RPMI7951 (cell line): ENCODE measurements around the gene ANXA5. TPM values are rescaled to one million over a fixed set of nuclear protein-coding genes. Genes with fewer than 3 reads are reported as not detected.
A peak's percentile ranks its signal among the peaks of the same experiment; 100 is the strongest.

Source experiments
- DNase-seq: peaks from one replicate; pipeline ENCODE4 v3.0.0-alpha.2; 2012; ENCODE audit warnings: low read depth
- total RNA-seq: library from RNA; depleted of rRNA; stranded (reverse); fragments of >200 nt; shearing (Covaris generic); gene quantifications from 2 replicates; pipeline ENCODE4 v1.2.3, GENCODE V29; 2014

The ANXA5 gene
- total RNA-seq, 1 experiment from 2014 or later: 478 TPM

DNA sequence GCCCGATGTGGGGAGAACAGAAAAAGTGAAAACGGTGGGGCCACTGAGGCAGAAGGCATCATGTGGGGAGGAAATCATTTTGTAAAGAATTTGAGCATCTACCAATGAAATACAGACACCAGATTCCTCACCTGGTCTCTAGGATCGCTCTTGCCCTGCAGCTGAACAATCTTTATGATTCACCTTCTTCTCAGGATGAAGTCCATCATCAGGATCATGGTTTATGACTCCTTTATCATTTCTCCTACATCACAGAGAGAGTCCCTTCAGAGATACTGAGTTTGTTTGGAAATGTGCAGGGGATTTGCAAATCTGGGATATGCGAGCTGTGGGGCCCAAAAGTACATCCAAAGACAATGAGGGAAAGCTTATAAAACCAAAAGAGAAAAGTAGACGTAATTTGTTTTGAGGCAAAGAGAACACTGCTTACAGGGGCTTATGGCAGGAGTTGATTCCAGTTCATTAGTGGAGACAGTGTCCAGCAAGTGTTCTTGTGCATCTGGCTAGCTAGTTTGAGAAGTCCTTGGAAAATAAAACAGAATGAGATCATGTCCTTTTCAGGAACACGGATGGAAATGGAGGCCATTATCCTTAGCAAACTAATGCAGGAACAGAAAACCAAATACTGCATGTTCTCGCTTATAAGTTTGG lies 15.3 kb upstream of the ANXA5 start:
- DNase-seq: no peak

DNA sequence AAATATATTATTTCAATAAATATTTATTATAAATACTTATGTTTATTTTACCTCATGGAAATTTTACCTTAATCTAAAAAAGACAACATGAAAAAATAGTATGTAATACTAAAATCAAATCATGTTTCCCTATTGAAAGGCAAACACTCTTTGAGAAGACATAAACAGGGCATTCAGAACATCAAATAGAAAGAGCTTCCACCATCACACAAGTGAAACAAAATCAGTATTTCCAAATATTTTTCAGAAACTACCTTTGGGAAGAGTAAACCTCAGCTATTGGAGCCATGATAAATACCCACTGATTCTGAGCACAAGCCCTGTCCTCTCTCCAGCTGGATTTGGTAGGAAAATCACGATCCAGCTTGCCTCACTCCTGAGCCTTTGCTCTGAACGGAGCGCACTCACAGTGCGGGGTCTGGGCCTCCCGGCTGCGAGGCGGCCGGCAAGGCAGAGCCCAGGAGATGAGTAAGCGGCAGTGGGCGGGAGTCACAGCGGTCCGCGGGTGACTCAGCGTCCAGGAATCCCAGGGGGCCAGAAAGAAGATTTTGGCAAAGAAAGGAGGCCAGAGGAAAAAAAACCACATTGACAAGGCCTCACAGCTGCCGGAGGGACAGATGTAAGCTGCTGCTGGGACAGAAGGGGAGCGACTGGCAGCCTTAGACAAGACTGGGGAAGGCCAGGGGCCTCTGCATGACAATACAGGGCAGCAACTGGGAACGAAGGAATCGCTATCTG lies 14.7 kb upstream of the ANXA5 start:
- peak; percentile 97 for DNase-seq

DNA sequence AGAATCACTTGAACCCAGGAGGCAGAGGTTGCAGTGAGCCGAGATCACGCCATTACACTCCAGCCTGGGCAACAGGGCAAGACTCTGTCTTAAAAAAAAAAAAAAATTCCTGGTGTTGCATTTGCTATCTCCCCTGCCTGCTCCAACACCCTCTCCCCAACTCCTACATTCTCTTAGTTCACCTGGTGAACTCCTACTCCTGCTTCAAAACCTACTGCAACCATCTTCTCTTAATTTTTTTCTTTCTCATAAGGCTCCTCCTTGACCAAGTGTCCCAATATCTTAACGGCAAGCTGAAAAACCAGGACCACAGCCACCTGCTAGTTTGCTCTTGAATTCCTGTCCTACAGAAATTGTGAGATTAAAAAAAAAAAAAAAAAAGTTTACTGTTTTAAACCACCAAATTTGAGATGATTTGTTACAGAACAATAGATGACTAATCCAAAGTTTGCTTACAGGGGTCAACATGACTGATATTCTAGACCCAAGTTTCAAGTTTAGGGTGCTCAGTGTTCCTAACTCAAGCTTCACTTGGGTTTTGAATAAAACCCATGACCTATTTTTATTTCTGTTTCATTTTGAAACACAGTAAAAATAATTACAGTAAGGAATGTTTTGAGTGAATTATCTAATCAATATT lies 13.1 kb upstream of the ANXA5 start:
- DNase-seq: no peak

DNA sequence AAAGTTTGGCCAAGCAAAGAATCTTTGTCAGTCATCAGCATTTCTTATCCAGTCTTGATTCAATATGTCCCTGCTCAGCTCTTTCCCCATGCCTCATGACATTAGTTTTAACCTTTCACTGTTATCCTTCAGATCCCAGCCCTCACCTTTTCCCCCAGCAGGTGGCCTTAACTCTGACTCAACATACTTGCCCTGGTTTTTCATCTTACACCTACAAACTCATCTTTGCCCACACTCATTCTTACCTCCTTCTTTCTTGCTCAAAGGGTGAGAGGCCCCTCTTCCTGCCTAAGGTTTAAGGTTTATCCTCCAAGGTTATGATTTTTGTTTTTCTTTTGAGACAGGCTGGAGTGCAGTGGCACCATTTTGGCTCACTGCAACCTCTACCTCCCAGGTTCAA lies 10.6 kb upstream of the ANXA5 start:
- DNase-seq: no peak

DNA sequence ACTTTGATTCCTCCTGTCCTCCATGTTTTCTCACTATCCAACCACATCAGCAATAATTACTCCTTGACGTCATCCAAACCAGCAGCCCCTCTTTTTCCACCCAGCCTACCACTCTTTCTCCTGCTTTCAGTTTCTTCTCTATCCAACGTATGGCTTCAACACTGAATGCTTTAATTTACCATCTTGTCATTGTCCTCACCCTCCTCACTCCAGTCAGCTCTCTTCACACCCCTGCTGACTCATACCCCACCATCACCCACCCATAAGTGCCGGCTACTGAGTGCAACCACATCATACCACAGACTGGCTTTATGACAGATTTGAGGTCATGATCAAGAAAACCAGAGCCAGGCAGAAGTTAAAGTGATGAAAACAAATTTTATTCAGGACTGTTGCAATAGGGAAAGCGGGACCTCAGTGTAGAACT lies 9.8 kb upstream of the ANXA5 start:
- DNase-seq: peak; percentile 88

DNA sequence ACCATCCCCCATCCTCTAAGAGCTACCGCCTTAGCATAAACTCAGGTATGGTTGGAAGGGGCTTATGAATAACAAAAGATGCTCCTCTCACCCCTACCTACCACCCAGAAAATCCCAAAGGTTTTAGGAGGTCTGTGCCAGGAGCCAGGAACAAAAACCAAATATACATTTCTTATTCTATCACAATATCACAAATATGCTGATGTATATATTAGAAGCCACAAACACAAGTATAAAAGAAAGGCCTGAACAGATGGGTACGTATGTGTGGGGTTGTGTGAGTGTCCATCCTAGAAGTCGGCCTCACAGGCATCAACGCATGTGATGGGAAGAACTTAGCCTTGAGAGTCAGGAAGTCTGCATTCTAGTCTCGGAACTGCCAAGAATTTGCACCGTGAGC lies 8.7 kb upstream of the ANXA5 start:
- DNase-seq: no peak

DNA sequence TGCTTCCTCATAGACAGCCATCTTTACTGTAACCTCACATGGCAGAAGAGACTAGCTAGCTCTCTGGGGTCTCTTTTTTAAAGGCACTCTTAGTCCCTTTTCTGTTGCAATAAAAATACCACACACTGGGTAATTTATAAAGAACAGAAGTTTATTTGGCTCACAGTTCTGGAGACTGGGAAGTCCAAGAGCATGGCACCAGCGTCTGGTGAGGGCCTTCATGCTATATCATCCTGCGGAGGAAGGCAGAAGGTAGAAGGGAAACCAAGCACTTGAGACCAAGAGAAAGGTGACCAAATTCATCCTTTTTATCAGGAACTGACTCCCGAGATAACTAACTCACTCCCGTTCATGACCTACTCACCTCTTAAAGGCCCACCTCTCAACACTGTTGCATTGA lies 5.4 kb upstream of the ANXA5 start:
- DNase-seq: no peak

DNA sequence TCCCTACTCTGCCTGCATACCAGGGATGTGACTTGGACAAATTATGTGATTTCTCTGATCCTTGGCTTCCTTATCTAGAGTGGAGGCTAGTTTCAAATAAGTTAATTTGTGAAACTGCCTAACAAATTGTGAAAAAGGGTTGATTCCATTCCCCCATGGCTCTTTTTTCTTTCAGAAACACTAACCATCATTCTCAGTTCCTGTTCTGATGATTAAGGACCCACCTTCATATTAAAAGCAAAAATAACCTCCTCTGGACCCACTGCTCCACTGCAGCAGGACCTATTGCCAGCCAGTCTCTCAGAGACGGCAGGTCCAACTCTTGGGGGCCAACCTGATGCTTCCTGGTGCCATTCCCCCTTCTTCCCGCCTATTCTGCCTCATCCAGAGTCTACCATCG lies 4.5 kb upstream of the ANXA5 start:
- DNase-seq: no peak

DNA sequence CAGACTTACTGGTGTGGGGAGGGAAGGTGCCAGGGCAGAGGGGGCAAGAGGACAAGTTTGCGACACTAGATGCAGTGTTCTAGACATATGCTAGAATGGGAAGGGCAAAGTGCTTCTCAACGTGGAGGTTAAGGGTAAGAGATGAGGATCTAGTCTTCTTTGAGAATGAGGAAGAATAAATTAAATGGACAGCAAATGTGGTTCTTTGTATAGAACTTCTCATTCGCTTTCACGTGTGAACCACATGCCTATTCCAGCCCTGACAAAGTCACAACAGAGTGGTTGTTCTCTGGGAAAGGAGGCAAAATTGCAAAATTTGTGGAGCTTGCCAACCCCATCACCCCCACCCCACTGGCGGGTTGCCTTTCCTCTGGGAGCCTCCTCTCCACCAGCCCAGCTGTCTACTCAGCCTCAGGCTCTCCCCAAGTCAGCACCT lies 1.5 kb upstream of the ANXA5 start:
- peak; percentile 38 for DNase-seq

DNA sequence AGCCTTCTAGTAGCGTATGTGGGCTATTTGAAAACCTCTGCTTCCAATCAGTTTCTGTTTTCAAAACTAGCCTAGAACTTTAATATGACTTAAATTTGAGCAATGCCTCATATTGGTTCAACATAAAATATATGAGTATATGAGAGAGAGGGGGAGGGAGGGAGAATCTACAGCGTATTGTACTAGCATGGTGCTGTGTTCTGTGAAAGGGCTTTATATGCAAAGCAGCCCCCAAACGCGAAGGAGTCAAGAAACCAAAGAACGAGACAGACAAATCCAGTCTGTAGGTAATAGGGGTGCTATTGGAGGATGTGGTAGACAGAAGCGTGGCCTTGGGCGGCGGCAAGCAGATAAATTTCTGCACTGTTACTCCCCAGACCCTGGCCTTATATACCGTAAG lies 784 bp upstream of the ANXA5 start:
- DNase-seq: no peak

DNA sequence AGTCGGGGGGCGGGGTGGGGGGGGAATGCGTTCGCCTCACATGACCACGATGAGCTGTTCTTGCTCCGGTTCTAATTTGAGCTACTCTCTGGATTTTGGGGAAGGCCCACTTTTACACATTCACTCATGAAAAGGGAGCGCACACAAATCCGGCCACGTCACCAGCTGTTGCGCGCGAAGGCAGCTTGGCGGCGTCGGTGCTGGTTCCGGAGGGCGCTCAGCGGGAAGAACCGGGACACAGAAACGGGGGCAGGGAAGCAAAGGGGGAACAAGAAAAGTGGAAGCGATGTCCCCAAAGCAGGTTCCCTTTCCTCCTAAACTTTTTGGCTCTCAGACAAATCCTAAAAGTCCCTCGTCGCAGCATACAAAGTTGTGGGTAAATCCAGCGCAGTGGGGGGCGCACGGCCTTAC lies 605 bp downstream of the ANXA5 start:
- DNase-seq: peak; percentile 83

DNA sequence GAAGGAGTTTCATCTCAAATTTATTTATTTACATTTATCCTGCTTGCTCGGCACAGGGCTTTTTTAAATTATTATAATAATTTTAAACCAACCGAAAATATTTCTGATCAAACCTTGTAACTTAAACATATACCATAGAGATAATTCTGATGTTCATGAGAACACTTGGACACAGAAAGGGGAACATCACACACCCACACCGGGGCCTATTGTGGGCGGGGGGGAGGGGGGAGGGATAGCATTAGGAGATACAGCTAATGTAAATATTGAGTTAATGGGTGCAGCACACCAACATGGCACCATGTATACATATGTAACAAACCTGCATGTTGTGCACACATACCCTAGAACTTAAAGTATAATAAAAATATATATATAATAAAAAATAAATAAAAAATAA lies 2.9 kb downstream of the ANXA5 start:
- no peak for DNase-seq

DNA sequence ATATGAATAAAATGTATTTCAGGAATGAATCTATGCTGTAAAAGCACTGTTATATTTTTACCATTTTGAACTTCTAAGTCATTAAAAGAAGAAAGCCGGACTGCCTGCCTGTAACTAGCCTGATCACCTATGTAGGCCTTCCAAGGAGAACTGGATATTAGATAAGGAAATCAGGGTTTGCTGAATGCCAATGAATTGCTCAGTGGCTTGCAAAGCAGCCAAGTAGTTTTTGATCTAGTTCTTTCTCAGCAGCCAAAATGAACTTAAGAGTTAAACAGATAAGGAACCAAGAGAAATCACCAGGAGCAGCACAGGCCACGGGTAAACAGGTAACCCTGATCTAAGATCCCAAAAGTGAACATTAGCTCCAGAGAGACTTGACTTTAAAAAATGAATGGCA lies 3.3 kb downstream of the ANXA5 start:
- DNase-seq: no peak

DNA sequence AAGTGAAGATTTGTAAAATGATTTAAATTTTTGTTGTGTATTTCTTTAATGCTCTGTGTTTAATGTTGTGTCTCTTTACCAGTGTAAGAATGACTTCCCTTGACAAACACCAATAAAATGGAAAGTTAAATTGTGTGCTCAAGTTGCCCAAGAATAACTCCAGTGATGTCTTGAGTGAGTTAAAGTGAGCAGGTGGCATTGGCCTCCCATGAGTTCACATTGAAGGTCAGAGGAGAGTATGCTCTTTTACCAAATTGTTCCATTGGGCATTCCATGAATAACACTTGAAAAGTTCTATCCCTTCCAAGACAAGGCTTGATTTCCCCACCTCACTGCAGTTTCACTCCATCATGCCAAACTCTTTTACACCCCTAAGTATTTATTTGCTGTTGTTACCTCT lies 4.5 kb downstream of the ANXA5 start:
- no peak for DNase-seq

DNA sequence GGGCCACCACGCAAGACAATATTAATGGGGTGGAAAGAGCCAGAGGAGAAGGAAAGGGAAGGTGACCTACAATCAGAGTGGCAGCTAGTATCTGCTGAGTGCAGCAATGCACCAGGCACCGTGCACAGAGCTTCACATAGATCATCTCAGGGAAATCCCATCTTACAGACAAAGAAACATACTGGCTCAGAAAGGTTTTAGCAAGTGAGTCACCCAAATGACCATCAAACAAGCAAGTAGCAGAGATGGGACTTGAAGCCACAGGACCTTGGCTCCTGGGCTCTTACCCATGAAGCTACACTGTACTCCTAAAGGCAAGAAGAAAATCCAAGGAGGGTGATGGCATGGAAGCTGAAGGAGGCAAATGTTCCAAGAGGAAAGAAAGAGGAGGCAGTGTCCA lies 6.8 kb downstream of the ANXA5 start:
- peak; percentile 75 for DNase-seq

DNA sequence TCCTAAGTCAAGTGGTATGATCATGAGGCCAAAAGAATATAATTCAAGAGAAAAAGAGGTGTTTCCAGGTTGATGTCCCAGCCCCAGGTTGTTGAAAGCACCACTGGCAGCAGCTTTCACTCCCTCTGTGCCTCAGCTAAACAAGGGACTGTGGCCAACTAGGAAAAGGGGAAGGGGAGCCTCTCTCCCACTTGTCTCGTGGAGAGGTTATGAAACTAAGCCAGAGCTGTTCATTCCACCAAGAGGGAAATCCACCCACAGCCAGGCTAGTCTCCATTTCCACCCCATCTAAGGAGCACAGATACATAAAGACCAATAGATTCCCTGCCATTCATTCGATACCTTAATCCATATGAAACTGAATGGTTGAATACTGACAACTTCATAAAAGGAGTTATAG lies 8.1 kb downstream of the ANXA5 start:
- DNase-seq: no peak

DNA sequence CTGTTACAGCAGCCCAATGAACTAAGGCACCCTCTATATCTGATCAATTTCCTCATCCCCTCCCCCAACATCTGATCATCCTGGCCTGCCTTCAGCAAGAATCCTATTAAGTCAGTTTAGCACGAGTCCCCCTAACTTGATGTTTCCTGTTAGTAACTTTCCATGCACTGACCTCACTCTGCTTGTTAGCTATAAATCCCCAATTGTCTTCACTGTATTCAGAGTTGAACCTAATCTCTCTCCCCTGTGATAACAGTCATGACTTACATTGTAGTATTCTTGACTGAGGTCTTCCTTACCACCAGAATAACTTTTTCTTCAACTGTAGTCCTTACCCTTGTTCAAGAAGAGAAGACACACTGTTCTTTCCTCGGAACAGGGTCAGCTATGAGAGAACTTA lies 8.5 kb downstream of the ANXA5 start:
- DNase-seq: no peak

DNA sequence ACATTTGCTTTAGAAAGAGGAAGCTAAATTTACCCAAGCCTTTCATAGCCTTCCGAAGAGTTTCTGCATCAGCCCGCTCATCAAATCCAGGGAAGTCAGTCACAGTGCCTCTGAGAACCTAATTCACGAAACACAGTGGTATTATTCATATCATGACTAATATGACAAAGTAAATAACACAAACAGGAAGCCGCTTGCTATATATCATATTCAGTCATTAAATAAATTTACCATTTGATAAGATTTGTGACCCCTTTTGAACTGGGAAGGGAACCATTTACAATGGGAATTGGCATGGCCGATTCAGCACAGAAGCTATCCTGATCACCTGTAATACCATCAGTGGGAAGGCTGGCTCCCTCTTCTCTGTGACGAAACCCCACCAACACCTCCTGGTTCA lies 10.5 kb downstream of the ANXA5 start:
- no peak for DNase-seq

DNA sequence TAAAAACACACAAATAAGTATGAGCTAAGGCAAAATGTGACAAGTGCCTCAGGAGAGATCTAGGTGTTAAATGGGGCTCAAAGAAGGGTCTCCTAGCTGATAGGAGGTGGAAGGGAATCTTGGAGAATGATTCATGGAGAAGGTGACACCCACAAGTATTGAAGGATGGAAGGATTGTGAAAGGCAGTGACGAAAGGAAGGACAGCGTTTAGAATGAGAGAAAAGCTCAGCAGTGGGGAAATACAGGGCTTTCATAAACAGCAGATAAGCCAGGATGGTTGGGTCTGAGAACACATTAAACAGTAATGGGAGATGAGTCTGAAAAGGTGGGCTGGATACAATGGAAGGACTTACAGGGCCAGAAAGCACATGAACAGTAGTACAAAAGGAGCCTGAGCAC lies 11.5 kb downstream of the ANXA5 start:
- no peak for DNase-seq

DNA sequence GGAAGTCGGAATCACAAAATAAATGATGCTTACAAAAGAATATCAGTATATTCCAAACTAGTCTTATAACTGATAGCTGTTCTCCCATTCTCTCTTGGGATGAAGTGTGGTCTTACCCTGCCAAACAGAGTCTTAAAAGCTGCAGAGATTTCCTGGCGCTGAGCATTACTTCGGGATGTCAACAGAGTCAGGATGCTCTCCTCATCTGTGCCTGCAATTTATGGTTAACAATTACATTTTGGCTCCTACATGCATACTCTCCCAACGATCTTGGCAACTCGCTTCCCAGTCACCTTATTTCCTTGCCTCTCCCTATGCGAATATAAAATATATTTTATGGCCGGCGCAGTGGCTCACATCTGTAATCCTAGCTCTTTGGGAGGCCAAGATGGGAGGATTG lies 12.2 kb downstream of the ANXA5 start:
- DNase-seq: no peak

DNA sequence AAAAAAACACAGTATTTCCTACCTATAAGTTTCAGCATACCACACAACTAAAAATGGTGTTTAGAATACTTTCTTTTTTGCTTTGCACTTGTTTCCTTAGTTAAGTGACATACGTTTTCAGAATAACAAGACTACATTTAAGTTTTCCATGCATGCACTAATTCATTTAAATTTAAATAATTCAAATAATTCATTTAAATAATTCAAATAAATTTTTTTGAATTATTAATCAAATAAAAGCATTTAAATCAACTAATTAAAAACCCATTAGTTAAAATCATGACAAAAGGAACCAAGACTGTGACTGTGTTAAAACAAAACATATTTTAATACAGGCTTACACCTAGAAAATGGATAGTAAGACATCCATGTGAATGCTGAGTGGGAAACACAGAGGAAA lies 12.8 kb downstream of the ANXA5 start:
- DNase-seq: no peak

DNA sequence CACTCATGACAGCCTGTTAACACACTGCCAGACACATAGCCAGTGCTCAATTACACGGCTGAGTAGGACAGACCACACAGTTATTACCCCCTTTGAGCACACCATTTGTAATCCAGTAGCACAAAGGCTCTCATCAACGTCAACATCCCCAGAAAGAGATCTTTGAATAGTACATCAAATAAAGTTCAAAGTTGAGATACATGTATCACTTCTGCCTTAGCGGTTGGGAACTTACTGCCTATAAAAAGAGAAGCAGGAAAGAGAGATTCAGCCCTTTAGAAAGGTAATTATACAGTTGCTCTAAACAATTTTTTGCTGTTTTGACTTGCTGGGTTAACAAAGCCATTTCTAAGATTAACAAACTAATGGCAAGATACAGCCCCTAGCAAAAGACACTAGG lies 16.2 kb downstream of the ANXA5 start:
- no peak for DNase-seq

DNA sequence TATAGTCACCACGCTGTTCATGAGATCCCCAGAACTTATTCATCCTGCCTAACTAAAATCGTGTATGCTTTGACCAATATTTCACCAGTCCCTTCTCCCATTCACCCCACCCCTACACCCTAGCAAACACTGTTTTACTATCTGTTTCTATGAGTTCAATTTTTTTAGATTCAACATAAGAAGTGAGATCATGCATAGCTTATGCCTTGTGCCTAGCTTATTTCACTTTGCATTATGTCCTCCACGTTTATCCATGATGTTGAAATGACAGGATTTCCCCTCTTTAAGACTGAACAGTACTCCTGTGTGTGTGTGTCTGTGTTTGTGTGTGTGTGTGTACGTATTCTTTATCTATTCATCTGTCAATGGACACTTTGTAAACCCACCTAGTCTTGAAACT lies 16.8 kb downstream of the ANXA5 start:
- DNase-seq: no peak
